Stimulated activated CD4-positive, alpha-beta T cell treated with anti-CD3 and anti-CD28 coated beads, Interleukin-12 subunit alpha, Interleukin-12 subunit beta, amount 100 ng/mL, for 48 hours (primary cell): ENCODE measurements around the gene MS4A4E.
"Not testable (repeated sequence)": the region's sequence is repeated elsewhere in the genome, so short reads cannot be mapped to it uniquely, and the experiment has no call there.

ENCODE experiments used
- DNase-seq, 3 donors: peaks; one replicate each; pipeline ENCODE4 v3.0.0-alpha.2; 2020; ENCODE audit warnings: low read depth in 2 of 3, low spot score in 1 of 3

The MS4A4E gene

DNA sequence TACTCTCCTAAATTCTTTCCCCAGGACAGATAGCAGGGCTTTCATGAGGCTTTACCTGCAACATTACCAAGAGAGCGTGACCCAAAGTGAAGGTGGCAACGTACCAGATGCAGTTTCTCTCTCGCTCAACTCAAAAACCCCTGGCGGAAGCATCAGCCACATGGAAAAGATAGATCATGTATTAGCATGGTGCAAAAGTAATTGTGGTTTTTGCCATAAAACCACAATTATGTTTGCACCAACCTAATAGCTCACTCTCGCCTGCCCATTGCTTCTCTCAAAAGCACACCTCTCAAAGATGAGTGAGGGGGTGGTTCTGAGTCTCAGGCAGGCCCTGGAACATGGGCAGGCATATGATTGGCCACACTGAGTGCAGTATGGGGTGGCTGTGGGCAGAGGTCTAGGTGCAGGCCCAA lies 67.1 kb downstream of the MS4A4E start:
- peak in 1 of 3 donors; percentile 5 for DNase-seq

DNA sequence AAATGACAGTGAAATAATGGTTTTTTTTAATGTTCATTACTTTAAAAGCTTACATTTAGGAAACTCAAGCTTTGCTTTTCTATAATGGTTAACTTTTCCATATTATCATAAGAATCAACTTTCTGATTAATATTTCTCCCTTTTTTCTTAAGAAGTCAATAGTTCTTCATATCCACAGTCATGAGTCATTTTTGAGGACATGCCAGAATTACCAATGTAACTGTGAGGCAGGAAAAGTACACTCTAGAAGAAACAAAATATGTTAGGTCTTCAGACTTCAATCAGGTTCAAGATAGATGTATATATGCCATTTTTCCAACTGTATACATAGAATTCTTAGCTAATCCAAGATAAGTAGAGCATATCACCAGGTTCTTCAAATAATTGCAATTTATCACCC lies 70.9 kb downstream of the MS4A4E start:
- no peak for DNase-seq

GRCh38 chr11:60170566-60170965 lies 72.4 kb downstream of the MS4A4E start:
- no peak for DNase-seq

- no peak for DNase-seq
Measured at GRCh38 chr11:60169264-60169915, 73.5 kb downstream of the MS4A4E start.

DNA sequence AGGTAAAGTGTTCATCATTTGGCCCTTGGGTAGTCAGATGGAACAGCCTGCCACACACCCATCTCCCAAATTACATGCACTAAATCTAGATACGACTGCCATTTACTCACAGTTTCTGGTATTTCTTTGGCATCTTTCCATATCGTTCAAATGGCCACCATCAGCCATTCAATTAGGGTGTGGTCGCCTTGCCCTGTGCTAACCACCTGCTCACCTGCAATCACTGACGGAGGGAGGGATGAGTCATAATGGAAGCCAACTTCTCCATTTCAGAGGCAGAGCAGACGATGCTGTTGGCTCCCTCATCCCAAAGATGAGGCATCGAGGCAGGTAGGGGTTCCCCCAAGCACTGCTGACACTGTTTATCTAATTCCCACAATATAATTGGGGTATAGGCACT lies 74.6 kb downstream of the MS4A4E start:
- no peak for DNase-seq

- no peak for DNase-seq
Measured at GRCh38 chr11:60165951-60166350, 77.0 kb downstream of the MS4A4E start.

DNA sequence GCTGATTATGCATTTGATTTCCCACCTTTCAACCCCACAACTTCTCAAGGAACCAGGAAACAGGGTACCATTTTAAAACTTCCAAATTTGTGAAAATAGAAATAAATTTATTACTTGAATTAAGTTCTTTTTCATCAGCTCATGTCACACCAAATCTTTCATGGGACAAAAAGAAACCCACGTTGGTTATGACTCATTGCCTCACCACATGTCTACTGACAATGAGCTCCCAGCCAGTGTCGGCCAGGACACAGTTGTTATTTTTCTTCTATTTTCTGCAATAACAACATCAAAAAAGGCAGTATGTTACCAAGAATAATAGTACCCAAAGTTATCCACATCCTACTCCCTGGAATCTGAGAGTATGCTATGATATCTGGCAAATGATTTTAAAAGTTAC lies 77.4 kb downstream of the MS4A4E start:
- no peak for DNase-seq

GRCh38 chr11:60164550-60165075 lies 78.3 kb downstream of the MS4A4E start:
- DNase-seq: peak in 1 of 3 donors; percentile 5

DNA sequence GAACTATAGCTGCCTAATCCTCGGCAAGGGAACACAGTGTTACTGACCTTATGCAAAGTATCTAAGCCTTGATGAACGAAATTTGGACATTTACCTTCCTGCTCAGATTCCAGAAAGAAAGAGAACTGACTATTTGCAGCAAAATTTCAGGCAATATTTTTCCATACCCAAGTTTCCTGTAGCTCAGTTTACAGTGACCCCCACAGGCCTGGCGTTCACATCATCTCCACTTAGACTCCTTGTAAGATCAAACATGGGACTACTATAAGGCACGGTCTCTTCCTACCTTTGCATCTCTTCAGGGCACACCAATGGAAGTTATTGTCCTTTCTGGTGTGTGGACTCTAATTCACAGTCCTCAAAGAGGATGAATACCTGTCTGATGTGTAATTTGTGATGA lies 81.2 kb downstream of the MS4A4E start:
- DNase-seq: no peak

DNA sequence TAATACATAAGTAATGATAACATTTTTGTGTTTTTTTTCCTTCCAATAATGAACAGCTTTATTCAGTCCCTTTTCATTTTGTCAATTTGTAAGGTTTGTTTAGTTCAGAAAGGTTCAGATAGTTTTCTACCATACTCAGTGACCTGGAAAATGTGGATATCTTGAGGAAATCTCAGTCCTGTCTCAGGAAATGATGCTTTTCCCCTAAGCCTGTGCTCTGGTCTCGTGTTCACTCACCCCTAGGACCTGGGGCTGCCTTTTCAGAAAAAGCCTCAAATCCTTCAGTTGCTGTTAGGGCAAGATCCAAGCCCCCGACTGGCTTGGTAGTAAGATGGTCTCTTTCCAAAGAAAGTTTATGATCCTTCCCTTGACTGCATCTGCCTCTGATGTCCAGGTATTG lies 81.8 kb downstream of the MS4A4E start:
- DNase-seq: no peak

DNA sequence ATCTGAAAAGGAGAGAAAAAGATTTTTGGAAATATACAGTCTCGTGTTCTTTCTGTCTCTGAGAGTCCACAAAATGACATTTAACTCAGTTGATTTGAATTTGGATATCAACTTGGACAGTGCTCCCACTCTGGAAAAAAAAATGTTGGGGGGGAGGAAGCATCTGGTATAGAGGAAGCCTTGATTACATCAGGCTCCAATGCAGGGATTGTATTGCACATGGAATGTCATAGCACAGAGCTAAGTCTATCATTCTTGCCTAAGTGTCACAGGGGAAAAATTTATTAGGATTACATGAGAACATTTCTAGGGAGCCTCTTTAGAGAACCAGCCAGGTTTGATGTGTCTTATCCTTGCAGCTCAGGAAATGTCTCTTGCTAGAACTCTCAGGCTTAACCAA lies 83.1 kb downstream of the MS4A4E start:
- no peak for DNase-seq

DNA sequence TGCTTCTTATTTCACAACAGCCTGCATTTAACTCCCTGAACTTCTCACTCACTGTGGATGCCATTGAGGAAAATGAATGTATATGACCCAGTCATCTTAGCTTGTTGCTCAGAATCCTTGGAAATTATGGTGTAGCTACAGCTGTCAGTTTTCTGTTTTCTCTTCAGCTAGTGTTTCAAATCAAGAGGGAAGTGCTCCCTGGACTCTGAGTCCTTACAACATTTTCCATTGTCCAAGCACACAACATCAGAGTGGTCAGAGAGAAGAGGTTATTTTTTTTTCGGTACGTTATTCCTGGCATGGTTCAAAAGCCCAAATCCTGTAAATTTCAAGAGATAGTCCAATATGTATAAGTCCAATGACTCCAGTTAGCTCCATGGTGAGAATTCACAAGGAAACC lies 83.7 kb downstream of the MS4A4E start:
- no peak for DNase-seq

DNA sequence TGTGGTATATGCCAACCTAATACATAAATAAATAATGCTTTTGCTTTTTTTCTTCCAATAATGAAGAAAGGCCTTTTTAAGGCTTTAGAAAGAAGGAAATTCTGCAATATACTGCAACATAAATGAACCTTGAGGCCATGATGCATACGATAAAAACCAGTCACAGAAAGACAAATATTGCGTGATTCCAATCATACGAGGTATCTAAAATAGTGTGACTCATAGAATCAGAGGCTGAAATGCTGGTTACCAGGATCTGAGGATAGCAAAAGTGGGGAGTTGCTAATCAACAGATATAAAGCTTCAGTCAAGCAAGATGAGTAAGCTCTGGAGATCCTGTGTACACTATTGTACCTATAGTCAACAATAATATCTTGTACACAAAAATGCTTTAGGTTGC lies 84.3 kb downstream of the MS4A4E start:
- no peak for DNase-seq

DNA sequence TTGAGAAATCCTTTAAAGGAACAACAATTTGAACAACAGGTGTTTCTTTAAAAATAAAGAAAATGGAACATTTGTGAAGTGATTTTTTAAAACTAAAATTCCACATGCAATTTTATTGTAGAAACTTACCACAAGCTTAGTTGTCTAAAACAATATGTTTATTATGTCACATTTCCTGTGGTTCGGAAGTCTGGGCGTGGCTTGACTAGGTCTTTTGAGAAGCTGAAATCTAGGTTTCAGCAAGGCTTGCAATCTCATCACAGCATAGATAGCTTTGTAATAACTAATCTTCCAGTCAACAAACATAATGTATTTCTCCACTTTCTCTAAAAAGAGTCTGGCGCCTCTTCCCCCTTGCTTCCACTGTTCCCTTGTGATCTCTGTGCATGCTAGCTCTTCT lies 87.0 kb downstream of the MS4A4E start:
- no peak for DNase-seq

GRCh38 chr11:60152727-60153126 lies 90.2 kb downstream of the MS4A4E start:
- DNase-seq: not testable (repeated sequence)

DNA sequence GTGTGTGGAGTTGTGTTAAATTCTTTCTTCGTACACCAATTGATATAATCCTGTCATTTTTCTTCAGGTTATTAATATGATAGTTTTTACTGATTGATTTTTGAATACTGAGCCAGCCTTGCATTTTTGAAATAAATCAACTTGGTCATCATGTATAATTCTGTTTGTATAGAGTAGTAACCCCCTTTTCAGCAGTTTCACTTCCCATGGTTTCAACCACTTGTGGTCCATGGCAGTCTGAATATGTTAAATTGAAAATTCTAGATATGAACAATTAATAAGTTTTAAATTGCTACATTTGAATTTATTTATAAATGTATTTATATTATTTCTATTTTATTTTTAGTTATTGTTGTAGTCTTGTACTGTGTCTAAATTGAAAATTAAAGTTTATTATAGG lies 92.7 kb downstream of the MS4A4E start:
- no peak for DNase-seq
